ENCODE data around the gene MELTF. TPM values are rescaled to one million over a fixed set of nuclear protein-coding genes. Genes with fewer than 3 reads are reported as not detected.

MELTF gene
- total and polyA plus RNA-seq, 12 donors: 0.47 to 11.3 (median 1.4) TPM; not detected in 1

- peak within 1 kb of the TSS in 2 of 5 donors; percentile 41 to 72 for H3K27ac ChIP-seq
- DNase-seq: peak in 2 of 7 donors; percentile 20 to 45
- WGBS, 4 donors: 2 to 14% (median 3%) methylated on average over 3 to 97 of the region's 98 CpGs
- H3K36me3 ChIP-seq (replicated peaks in 1 of 2): no peaks in the 10 kb centered on the region
- H3K4me1 ChIP-seq (replicated peaks in 1 of 2): peaks cover 3 to 9% of the 10 kb centered on the region in 2 donors
- no peaks in the 10 kb centered on the region for H3K9me3 ChIP-seq (replicated peaks in 1 of 3)
- intact Hi-C loops (cut with DNase I): loop anchor here (5.0 to 10.0 kb wide), 2 partner anchors 124 to 131 kb away; no protein-coding TSS in a partner anchor
- H3K4me3 ChIP-seq: peak within 1 kb of the TSS; percentile 33 to 96 (median 48)
- H3K27me3 ChIP-seq: no peaks in the 10 kb centered on the region
- TF ChIP-seq CTCF (IDR thresholded peaks at IDR 0.05): no peak
- no peak for TF ChIP-seq POLR2A (IDR thresholded peaks at IDR 0.05)
These were observed 61.1 kb downstream of the MELTF start, which contains the start of gene PIGZ for GRCh38 chr3:196968233-196969133. TSS of gene PIGZ (minus strand) at chr3:196968833. CDS start at chr3:196952031, 16,802 bp downstream.

GRCh38 chr3:196967412-196968232 lies 62.0 kb downstream of the MELTF start:
- Histone ChIP-seq H3K27me3 (no peaks in the 10 kb centered on the region), H3K4me3 (peak overlapping the region in 2 of 4 donors; percentile 38 to 96), H3K27ac (no peak overlapping the region), H3K36me3 (replicated peaks in 1 of 2) (no peaks in the 10 kb centered on the region), H3K9me3 (replicated peaks in 1 of 3) (no peaks in the 10 kb centered on the region), H3K4me1 (replicated peaks in 1 of 2) (peaks cover 3 to 9% of the 10 kb centered on the region in 2 donors)
- 56 to 62% (median 59%) methylated on average over 21 to 35 of the region's 35 CpGs for WGBS, 4 donors
- intact Hi-C loops (cut with DNase I): loop anchor here (5.0 to 10.0 kb wide), 2 partner anchors 123 to 130 kb away; no protein-coding TSS in a partner anchor
- DNase-seq: peak in 1 of 7 donors; percentile 41
- TF ChIP-seq CTCF (IDR thresholded peaks at IDR 0.05): no peak
- no peak for TF ChIP-seq POLR2A (IDR thresholded peaks at IDR 0.05)

- no peak overlapping the region for H3K27ac ChIP-seq
- no peak overlapping the region for H3K4me3 ChIP-seq
- no peaks in the 10 kb centered on the region for H3K9me3 ChIP-seq (replicated peaks in 1 of 3)
- WGBS, 4 donors: 41 to 50% (median 45%) methylated on average over 14 to 47 of the region's 47 CpGs
- peaks cover 3 to 9% of the 10 kb centered on the region in 2 donors for H3K4me1 ChIP-seq (replicated peaks in 1 of 2)
- H3K27me3 ChIP-seq: no peaks in the 10 kb centered on the region
- no peaks in the 10 kb centered on the region for H3K36me3 ChIP-seq (replicated peaks in 1 of 2)
- DNase-seq: peak in 1 of 7 donors; percentile 48
- intact Hi-C loops (cut with DNase I): loop anchor here (5.0 to 10.0 kb wide), 2 partner anchors 122 to 129 kb away; no protein-coding TSS in a partner anchor
- no peak for TF ChIP-seq CTCF (IDR thresholded peaks at IDR 0.05)
These were observed 62.9 kb downstream of the MELTF start for GRCh38 chr3:196966526-196967401.

All from adrenal gland (tissue), 12 donors.